ENCODE results near the gene C10orf71.

The C10orf71 gene

GRCh38 chr10:49307921-49308320 lies 9.0 kb downstream of the C10orf71 start:
- H3K36me3 Mint-ChIP-seq (ENCODE audit: low read depth): no peaks in the 10 kb centered on the region
- H3K4me1 Mint-ChIP-seq (ENCODE audit: low read depth): peaks cover 22% of the 10 kb centered on the region
- no peak overlapping the region for H3K4me3 Mint-ChIP-seq
- no peaks in the 10 kb centered on the region for H3K9me3 Mint-ChIP-seq
- no peak for DNase-seq (ENCODE audit: low spot score)
- no peak overlapping the region for H3K27ac Mint-ChIP-seq
- peaks cover 15% of the 10 kb centered on the region for H3K27me3 Mint-ChIP-seq (ENCODE audit: low read depth)

GRCh38 chr10:49308881-49309280 lies 9.9 kb downstream of the C10orf71 start:
- Mint-ChIP-seq H3K27ac (peak overlapping the region; percentile 16), H3K4me3 (no peak overlapping the region), H3K4me1 (ENCODE audit: low read depth) (peaks cover 22% of the 10 kb centered on the region), H3K36me3 (ENCODE audit: low read depth) (no peaks in the 10 kb centered on the region), H3K9me3 (no peaks in the 10 kb centered on the region), H3K27me3 (ENCODE audit: low read depth) (peaks cover 22% of the 10 kb centered on the region)
- DNase-seq (ENCODE audit: low spot score): no peak

GRCh38 chr10:49309691-49310411 lies 10.9 kb downstream of the C10orf71 start:
- Mint-ChIP-seq H3K27me3 (ENCODE audit: low read depth) (peaks cover 17% of the 10 kb centered on the region), H3K36me3 (ENCODE audit: low read depth) (no peaks in the 10 kb centered on the region), H3K4me3 (peak overlapping the region; percentile 73), H3K4me1 (ENCODE audit: low read depth) (peaks cover 22% of the 10 kb centered on the region), H3K27ac (peak overlapping the region; percentile 74), H3K9me3 (no peaks in the 10 kb centered on the region)
- DNase-seq (ENCODE audit: low spot score): peak; percentile 35

- DNase-seq (ENCODE audit: low spot score): peak; percentile 56
- no peaks in the 10 kb centered on the region for H3K9me3 Mint-ChIP-seq
- H3K36me3 Mint-ChIP-seq (ENCODE audit: low read depth): no peaks in the 10 kb centered on the region
- H3K27ac Mint-ChIP-seq: peak overlapping the region; percentile 74
- peak overlapping the region; percentile 73 for H3K4me3 Mint-ChIP-seq
- H3K4me1 Mint-ChIP-seq (ENCODE audit: low read depth): peaks cover 22% of the 10 kb centered on the region
- peaks cover 16% of the 10 kb centered on the region for H3K27me3 Mint-ChIP-seq (ENCODE audit: low read depth)
Measured at GRCh38 chr10:49310460-49310859, 11.5 kb downstream of the C10orf71 start.

GRCh38 chr10:49310901-49311554 lies 12.1 kb downstream of the C10orf71 start:
- Mint-ChIP-seq H3K9me3 (no peaks in the 10 kb centered on the region), H3K4me3 (no peak overlapping the region), H3K27ac (no peak overlapping the region)

GRCh38 chr10:49311555-49312236 lies 12.7 kb downstream of the C10orf71 start:
- Mint-ChIP-seq H3K4me3 (no peak overlapping the region), H3K4me1 (ENCODE audit: low read depth) (peaks cover 22% of the 10 kb centered on the region)
- no peak for DNase-seq (ENCODE audit: low spot score)

More at GRCh38 chr10:49310901-49311554, 12.1 kb downstream of the C10orf71 start:
- no peak for DNase-seq (ENCODE audit: low spot score)
- Mint-ChIP-seq H3K4me1 (ENCODE audit: low read depth) (peaks cover 22% of the 10 kb centered on the region), H3K36me3 (ENCODE audit: low read depth) (no peaks in the 10 kb centered on the region), H3K27me3 (ENCODE audit: low read depth) (peaks cover 16% of the 10 kb centered on the region)

GRCh38 chr10:49312246-49312869 lies 13.4 kb downstream of the C10orf71 start:
- no peaks in the 10 kb centered on the region for H3K36me3 Mint-ChIP-seq (ENCODE audit: low read depth)
- peaks cover 14% of the 10 kb centered on the region for H3K27me3 Mint-ChIP-seq (ENCODE audit: low read depth)
- H3K4me3 Mint-ChIP-seq: no peak overlapping the region
- no peaks in the 10 kb centered on the region for H3K9me3 Mint-ChIP-seq
- H3K27ac Mint-ChIP-seq: no peak overlapping the region
- peaks cover 22% of the 10 kb centered on the region for H3K4me1 Mint-ChIP-seq (ENCODE audit: low read depth)
- DNase-seq (ENCODE audit: low spot score): no peak

More at GRCh38 chr10:49311555-49312236, 12.7 kb downstream of the C10orf71 start:
- no peaks in the 10 kb centered on the region for H3K9me3 Mint-ChIP-seq
- peaks cover 14% of the 10 kb centered on the region for H3K27me3 Mint-ChIP-seq (ENCODE audit: low read depth)
- no peaks in the 10 kb centered on the region for H3K36me3 Mint-ChIP-seq (ENCODE audit: low read depth)
- no peak overlapping the region for H3K27ac Mint-ChIP-seq

GRCh38 chr10:49313501-49314070 lies 14.6 kb downstream of the C10orf71 start:
- Mint-ChIP-seq H3K4me3 (no peak overlapping the region), H3K9me3 (no peaks in the 10 kb centered on the region), H3K27me3 (ENCODE audit: low read depth) (peaks cover 14% of the 10 kb centered on the region), H3K36me3 (ENCODE audit: low read depth) (no peaks in the 10 kb centered on the region), H3K27ac (no peak overlapping the region), H3K4me1 (ENCODE audit: low read depth) (peaks cover 20% of the 10 kb centered on the region)
- no peak for DNase-seq (ENCODE audit: low spot score)

- DNase-seq (ENCODE audit: low spot score): no peak
- no peak overlapping the region for H3K27ac Mint-ChIP-seq
- H3K9me3 Mint-ChIP-seq: no peaks in the 10 kb centered on the region
- H3K27me3 Mint-ChIP-seq (ENCODE audit: low read depth): peaks cover 14% of the 10 kb centered on the region
- H3K36me3 Mint-ChIP-seq (ENCODE audit: low read depth): no peaks in the 10 kb centered on the region
- H3K4me3 Mint-ChIP-seq: no peak overlapping the region
- peaks cover 11% of the 10 kb centered on the region for H3K4me1 Mint-ChIP-seq (ENCODE audit: low read depth)
Measured at GRCh38 chr10:49314806-49315205, 15.8 kb downstream of the C10orf71 start.

GRCh38 chr10:49318028-49318427 lies 19.1 kb downstream of the C10orf71 start:
- Mint-ChIP-seq H3K27ac (no peak overlapping the region), H3K36me3 (ENCODE audit: low read depth) (no peaks in the 10 kb centered on the region), H3K9me3 (no peaks in the 10 kb centered on the region), H3K4me1 (ENCODE audit: low read depth) (no peaks in the 10 kb centered on the region), H3K4me3 (no peak overlapping the region), H3K27me3 (ENCODE audit: low read depth) (peaks cover 13% of the 10 kb centered on the region)
- DNase-seq (ENCODE audit: low spot score): no peak

GRCh38 chr10:49318755-49319154 lies 19.8 kb downstream of the C10orf71 start:
- Mint-ChIP-seq H3K36me3 (ENCODE audit: low read depth) (no peaks in the 10 kb centered on the region), H3K27me3 (ENCODE audit: low read depth) (peaks cover 6% of the 10 kb centered on the region), H3K9me3 (no peaks in the 10 kb centered on the region), H3K4me3 (no peak overlapping the region), H3K4me1 (ENCODE audit: low read depth) (no peaks in the 10 kb centered on the region), H3K27ac (no peak overlapping the region)
- DNase-seq (ENCODE audit: low spot score): no peak

- H3K4me3 Mint-ChIP-seq: no peak overlapping the region
- peaks cover 5% of the 10 kb centered on the region for H3K27me3 Mint-ChIP-seq (ENCODE audit: low read depth)
- H3K9me3 Mint-ChIP-seq: no peaks in the 10 kb centered on the region
- no peaks in the 10 kb centered on the region for H3K36me3 Mint-ChIP-seq (ENCODE audit: low read depth)
- H3K4me1 Mint-ChIP-seq (ENCODE audit: low read depth): no peaks in the 10 kb centered on the region
- H3K27ac Mint-ChIP-seq: no peak overlapping the region
- no peak for DNase-seq (ENCODE audit: low spot score)
Measured at GRCh38 chr10:49319206-49319605, 20.2 kb downstream of the C10orf71 start.

GRCh38 chr10:49320191-49320590 lies 21.2 kb downstream of the C10orf71 start:
- Mint-ChIP-seq H3K27me3 (ENCODE audit: low read depth) (peaks cover 2% of the 10 kb centered on the region), H3K4me1 (ENCODE audit: low read depth) (no peaks in the 10 kb centered on the region), H3K36me3 (ENCODE audit: low read depth) (no peaks in the 10 kb centered on the region), H3K9me3 (no peaks in the 10 kb centered on the region), H3K4me3 (no peak overlapping the region), H3K27ac (no peak overlapping the region)
- no peak for DNase-seq (ENCODE audit: low spot score)
